ENCODE results near the gene CCDC170. TPM values are rescaled to one million over a fixed set of nuclear protein-coding genes. Genes with fewer than 3 reads are reported as not detected.

Gene CCDC170
- total RNA-seq, 1 experiment from 2014 or later, result 0.12 TPM

GRCh38 chr6:151482290-151482689 lies 11.5 kb upstream of the CCDC170 start:
- no peaks in the 10 kb centered on the region for H3K27me3 ChIP-seq (ENCODE audit: insufficient read depth, low read length)
- no peaks in the 10 kb centered on the region for H4K20me1 ChIP-seq (ENCODE audit: insufficient read depth)
- no TSS peak for BruUV-seq (replicated peaks)
- intact Hi-C loops (cut with micrococcal nuclease), result no loop called here
- no peak overlapping the region for H3K4me3 ChIP-seq (replicated peaks in 1 of 2; ENCODE audit: low read depth in 1 of 2, low read length in 2 of 2)
- DNase-seq (ENCODE audit: low read depth, low spot score) (no peak), ATAC-seq (no peak)
- H2AFZ ChIP-seq (ENCODE audit: low read depth, low read length, poor library complexity, severe bottlenecking), result no peak overlapping the region
- CTCF ChIA-PET, result no interaction called here
- H3K9me2 ChIP-seq (ENCODE audit: insufficient read depth), result no peaks in the 10 kb centered on the region
- POLR2A ChIA-PET, result no interaction called here
- TF ChIP-seq REST (IDR thresholded peaks at IDR 0.05; ENCODE audit: low read depth) (no peak), TCF7L2 (IDR thresholded peaks at IDR 0.05; ENCODE audit: borderline replicate concordance, extremely low read depth, insufficient read depth, insufficient read length) (no peak), SRF (IDR thresholded peaks at IDR 0.05; ENCODE audit: low read depth) (no peak), CEBPB (IDR thresholded peaks at IDR 0.05; ENCODE audit: low read depth) (no peak)
- no peak overlapping the region for H3K9ac ChIP-seq (ENCODE audit: low read length)
- RAD21 ChIA-PET (ENCODE audit: low non-redundant PET in 1 of 2, low total read pairs in 2 of 2, uncharacterized antibody in 2 of 2, unreplicated experiment in 2 of 2), result no interaction called here
- H3K36me3 ChIP-seq (ENCODE audit: control insufficient read depth in 1 of 2, insufficient read depth in 2 of 2, low read length in 2 of 2), result no peaks in the 10 kb centered on the region
- no peaks in the 10 kb centered on the region for H3K79me2 ChIP-seq (ENCODE audit: insufficient read depth, low read length)
- no peaks in the 10 kb centered on the region for H3K4me1 ChIP-seq (ENCODE audit: control insufficient read depth in 1 of 2, insufficient read depth in 2 of 2, low read length in 2 of 2)
- no peaks in the 10 kb centered on the region for H3K9me3 ChIP-seq (ENCODE audit: control insufficient read depth in 1 of 2, insufficient read depth in 1 of 2, low read depth in 1 of 2, low read length in 2 of 2)
- H3K4me2 ChIP-seq (ENCODE audit: low read length), result no peak overlapping the region
- no peak overlapping the region for H3K27ac ChIP-seq (ENCODE audit: low read depth, low read length)

GRCh38 chr6:151483994-151484393 lies 9.8 kb upstream of the CCDC170 start:
- BruUV-seq (replicated peaks), result no TSS peak
- Histone ChIP-seq H3K27ac (ENCODE audit: low read depth, low read length) (no peak overlapping the region), H4K20me1 (ENCODE audit: insufficient read depth) (no peaks in the 10 kb centered on the region), H3K36me3 (ENCODE audit: control insufficient read depth in 1 of 2, insufficient read depth in 2 of 2, low read length in 2 of 2) (no peaks in the 10 kb centered on the region), H3K27me3 (ENCODE audit: insufficient read depth, low read length) (no peaks in the 10 kb centered on the region), H3K9me3 (ENCODE audit: control insufficient read depth in 1 of 2, insufficient read depth in 1 of 2, low read depth in 1 of 2, low read length in 2 of 2) (no peaks in the 10 kb centered on the region), H3K4me2 (ENCODE audit: low read length) (no peak overlapping the region), H3K79me2 (ENCODE audit: insufficient read depth, low read length) (no peaks in the 10 kb centered on the region), H3K4me3 (replicated peaks in 1 of 2; ENCODE audit: low read depth in 1 of 2, low read length in 2 of 2) (no peak overlapping the region), H3K9me2 (ENCODE audit: insufficient read depth) (no peaks in the 10 kb centered on the region), H3K9ac (ENCODE audit: low read length) (no peak overlapping the region), H3K4me1 (ENCODE audit: control insufficient read depth in 1 of 2, insufficient read depth in 2 of 2, low read length in 2 of 2) (no peaks in the 10 kb centered on the region), H2AFZ (ENCODE audit: low read depth, low read length, poor library complexity, severe bottlenecking) (no peak overlapping the region)
- intact Hi-C loops (cut with micrococcal nuclease), result no loop called here
- no peak for ATAC-seq
- ChIA-PET RAD21 (ENCODE audit: low non-redundant PET in 1 of 2, low total read pairs in 2 of 2, uncharacterized antibody in 2 of 2, unreplicated experiment in 2 of 2) (no interaction called here), CTCF (no interaction called here), POLR2A (no interaction called here)
- DNase-seq (ENCODE audit: low read depth, low spot score), result no peak
- TF ChIP-seq POLR2AphosphoS5 (IDR thresholded peaks at IDR 0.05; ENCODE audit: low read depth, low read length) (no peak), SIN3A (IDR thresholded peaks at IDR 0.05; ENCODE audit: low read depth) (no peak), JUND (IDR thresholded peaks at IDR 0.05) (no peak), ZBTB33 (IDR thresholded peaks at IDR 0.05; ENCODE audit: extremely low read depth, insufficient replicate concordance, low read length) (no peak), SP1 (IDR thresholded peaks at IDR 0.05; ENCODE audit: low read depth) (no peak), EZH2 (IDR thresholded peaks at IDR 0.05) (no peak), EGR1 (IDR thresholded peaks at IDR 0.05; ENCODE audit: low read depth) (no peak), ELF1 (IDR thresholded peaks at IDR 0.05; ENCODE audit: borderline replicate concordance, low read depth) (no peak), TCF7L2 (IDR thresholded peaks at IDR 0.05; ENCODE audit: borderline replicate concordance, extremely low read depth, insufficient read depth, insufficient read length) (no peak), MAX (IDR thresholded peaks at IDR 0.05) (no peak), CBX3 (IDR thresholded peaks at IDR 0.05; ENCODE audit: low read depth) (no peak), YY1 (IDR thresholded peaks at IDR 0.05; ENCODE audit: extremely low read depth, insufficient replicate concordance, low read depth, low read length) (no peak)
